Fibroblast of peridontal ligament (primary cell): Measurements from ENCODE around the gene CENPT.

Source experiments
- DNase-seq: peaks from one replicate; pipeline ENCODE4 v3.0.0-alpha.2; 2010; ENCODE audit errors: extremely low read depth

The CENPT gene, protein sequence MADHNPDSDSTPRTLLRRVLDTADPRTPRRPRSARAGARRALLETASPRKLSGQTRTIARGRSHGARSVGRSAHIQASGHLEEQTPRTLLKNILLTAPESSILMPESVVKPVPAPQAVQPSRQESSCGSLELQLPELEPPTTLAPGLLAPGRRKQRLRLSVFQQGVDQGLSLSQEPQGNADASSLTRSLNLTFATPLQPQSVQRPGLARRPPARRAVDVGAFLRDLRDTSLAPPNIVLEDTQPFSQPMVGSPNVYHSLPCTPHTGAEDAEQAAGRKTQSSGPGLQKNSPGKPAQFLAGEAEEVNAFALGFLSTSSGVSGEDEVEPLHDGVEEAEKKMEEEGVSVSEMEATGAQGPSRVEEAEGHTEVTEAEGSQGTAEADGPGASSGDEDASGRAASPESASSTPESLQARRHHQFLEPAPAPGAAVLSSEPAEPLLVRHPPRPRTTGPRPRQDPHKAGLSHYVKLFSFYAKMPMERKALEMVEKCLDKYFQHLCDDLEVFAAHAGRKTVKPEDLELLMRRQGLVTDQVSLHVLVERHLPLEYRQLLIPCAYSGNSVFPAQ

DNA sequence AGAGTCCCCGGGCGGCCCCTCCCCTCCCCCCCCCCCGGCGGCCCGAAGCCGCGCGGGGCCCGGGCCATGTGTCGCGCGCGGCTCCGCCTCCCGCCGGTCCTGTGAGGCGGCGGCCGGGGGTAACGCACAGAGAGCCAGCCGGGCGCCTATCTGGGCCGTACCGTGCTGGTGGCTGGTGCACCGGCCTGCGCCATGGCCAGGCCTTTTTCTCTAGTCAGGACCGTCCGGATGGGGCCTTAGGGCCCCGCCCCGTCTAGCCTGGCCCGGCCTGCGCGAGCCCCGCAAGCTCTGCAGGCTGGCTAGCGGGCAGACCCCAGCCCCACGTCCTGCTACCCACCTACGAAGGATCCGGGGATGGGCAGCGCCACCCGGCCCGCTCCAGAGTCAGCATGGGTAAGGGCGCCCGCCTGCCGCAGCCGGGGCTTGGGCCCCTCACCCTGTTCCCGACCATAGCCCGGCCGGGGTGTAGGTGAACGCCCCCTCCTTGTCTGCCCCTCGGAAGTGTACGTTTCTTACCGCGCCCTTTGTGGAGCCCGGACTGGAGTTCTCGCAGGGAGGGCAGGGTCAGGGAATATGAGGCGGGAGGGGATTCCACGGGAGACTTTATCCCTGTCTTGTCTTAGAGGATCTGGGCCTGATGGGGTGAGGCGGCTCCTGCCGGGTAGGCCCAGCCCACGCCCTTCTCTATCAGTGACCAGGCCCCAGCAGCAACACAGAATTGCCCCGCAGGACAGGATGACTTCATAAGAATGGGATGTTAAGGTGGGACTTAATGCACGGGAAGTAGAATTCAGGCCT, at the start of gene CENPT:
Gene CENPT, minus strand, starts transcription at position 630 of the 798 bp plus-strand sequence. CDS start 13,834 bp downstream, outside the sequence.
- peak; percentile 28 for DNase-seq

DNA sequence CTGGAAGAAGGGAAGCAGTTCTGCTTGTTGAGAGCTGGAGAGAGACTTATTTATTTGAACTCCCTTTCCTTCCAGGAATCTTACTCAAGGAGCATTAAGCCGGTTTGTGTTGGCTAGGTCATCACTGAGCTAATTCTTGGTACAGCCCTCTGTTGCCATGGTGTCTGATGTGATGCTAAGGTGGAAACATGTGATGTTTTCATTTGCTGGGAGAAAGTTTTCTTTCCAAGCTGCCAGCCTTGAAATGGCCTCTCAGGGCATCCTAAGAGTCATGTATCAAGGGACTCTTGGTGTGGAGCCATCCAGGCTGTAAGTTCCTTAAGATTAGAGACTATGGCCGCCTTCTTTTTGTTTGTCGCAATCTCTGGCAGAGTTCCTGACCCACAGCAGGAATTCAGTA, 49.7 kb upstream of the CENPT start:
- DNase-seq: peak; percentile 69

GRCh38 chr16:67893743-67894399, 46.4 kb upstream of the CENPT start:
- DNase-seq: peak; percentile 19

DNA sequence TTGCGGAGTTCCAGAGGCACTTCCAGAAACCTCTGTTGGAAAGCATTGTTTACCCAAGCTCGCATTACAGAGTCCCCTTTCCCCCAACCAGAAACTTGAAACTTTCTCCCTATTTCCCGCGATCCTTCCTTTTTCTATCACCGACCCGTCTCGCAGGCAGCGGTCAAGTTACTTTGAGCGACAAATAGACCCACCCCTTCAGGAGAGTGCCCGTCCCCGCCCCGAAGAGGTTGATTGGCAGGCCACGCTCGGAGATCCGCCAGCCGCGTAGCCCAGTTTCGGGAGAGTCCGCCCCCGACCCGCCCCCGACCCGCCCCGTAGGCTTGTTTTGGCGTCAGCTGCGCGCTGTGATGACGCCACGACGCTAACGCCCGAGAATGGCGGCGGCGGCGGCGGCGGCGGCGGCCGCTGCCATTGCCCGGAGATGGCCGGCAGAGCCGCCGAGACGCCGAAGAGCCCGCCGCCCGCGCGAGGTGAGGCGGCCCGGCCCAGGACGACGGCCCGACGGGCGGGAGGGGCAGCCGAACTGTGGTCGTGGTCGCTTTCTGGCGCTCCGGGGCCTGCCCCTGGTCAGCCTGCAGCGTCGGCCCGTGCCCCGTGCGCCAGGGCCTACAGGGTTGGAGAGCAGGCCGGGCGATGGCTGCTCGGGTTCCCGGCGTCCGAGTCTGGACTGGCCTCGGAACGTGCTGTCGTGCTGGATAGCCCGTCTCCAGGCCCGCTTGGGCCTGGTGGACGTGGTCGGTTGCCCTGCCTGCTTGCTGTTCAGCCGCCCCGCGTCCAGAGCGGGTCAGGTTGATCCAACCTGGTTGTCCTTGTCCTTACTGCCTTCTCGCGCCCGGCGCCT, 45.6 kb upstream of the CENPT start, which contains the start of gene PSKH1:
Gene PSKH1, plus strand, starts transcription at position 356 of the 844 bp plus-strand sequence. CDS start 15,496 bp downstream, outside the sequence.
- peak; percentile 89 for DNase-seq

DNA sequence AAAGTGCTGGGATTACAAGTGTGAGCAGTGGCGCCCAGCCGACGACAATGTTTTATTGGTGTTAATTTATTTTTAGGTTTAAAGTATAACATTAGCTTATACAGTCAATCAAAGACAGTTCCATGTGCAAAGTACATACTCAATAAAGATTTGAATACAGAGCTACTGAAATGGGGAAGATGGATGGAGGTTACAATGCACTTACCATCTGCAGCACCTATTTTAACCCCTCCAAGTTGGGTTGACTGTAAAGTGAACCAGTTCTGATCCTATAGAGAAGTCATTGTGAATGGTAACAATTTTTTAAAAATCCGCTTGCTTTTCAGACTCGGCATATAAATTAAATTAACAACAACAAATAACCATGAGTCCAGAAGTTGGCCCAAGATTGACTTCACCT, 44.9 kb upstream of the CENPT start:
- no peak for DNase-seq

GRCh38 chr16:67888331-67888730, 40.8 kb upstream of the CENPT start:
- no peak for DNase-seq

- DNase-seq: no peak
Observed at GRCh38 chr16:67886387-67886786, 38.9 kb upstream of the CENPT start.

- DNase-seq: no peak
Observed at GRCh38 chr16:67885976-67886375, 38.5 kb upstream of the CENPT start.

- no peak for DNase-seq
Observed at GRCh38 chr16:67885545-67885944, 38.1 kb upstream of the CENPT start.

- peak; percentile 83 for DNase-seq
Observed at GRCh38 chr16:67884684-67885083, 37.2 kb upstream of the CENPT start, which contains the start of gene NRN1L. Gene NRN1L, plus strand, starts transcription at chr16:67884885. Its CDS starts 19 bp downstream, at chr16:67884904.

- DNase-seq: peak; percentile 21
Observed at GRCh38 chr16:67883872-67884261, 36.4 kb upstream of the CENPT start.

DNA sequence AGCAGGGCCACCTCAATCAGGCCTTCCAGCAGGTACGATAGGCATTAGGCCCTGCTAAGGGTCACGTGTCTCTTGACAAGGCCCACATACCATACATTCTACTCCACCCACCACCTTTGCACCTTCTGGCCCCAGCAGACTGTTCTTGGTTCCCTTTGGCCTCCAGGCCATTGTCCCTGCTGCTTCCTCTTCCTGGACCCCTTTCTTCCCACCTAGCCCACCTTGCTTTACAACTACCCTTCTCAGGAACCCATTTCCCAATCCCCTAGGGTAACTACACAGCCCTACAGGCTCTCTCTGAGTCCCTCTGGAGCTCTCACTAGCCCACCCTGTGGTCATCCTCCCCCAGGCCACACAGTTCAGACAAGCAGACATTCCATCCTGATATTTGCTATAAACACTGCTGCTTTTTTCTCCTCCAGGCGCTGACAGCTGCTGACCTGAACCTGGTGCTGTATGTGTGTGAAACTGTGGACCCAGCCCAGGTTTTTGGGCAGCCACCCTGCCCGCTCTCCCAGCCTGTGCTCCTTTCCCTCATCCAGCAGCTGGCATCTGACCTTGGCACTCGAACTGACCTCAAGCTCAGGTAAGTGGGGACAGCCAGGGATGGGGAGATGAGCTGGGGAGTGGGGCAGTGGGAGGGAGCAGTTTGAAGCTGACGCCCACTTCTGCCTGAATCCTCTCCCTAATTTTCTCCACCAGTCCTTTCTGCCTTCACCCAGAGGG, 35.8 kb upstream of the CENPT start:
- no peak for DNase-seq

GRCh38 chr16:67882374-67883145, 35.1 kb upstream of the CENPT start:
- no peak for DNase-seq

GRCh38 chr16:67881621-67882161, 34.2 kb upstream of the CENPT start:
- DNase-seq: no peak

DNA sequence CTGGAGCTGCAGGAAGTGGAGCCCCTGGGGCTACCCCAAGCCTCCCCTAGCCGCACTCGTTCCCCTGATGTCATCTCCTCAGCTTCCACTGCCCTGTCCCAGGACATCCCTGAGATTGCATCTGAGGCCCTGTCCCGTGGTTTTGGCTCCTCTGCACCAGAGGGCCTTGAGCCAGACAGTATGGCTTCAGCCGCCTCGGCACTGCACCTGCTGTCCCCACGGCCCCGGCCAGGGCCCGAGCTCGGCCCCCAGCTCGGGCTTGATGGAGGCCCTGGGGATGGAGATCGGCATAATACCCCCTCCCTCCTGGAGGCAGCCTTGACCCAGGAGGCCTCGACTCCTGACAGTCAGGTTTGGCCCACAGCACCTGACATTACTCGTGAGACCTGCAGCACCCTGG, 33.1 kb upstream of the CENPT start:
- DNase-seq: no peak

- no peak for DNase-seq
Observed at GRCh38 chr16:67879936-67880335, 32.4 kb upstream of the CENPT start.

DNA sequence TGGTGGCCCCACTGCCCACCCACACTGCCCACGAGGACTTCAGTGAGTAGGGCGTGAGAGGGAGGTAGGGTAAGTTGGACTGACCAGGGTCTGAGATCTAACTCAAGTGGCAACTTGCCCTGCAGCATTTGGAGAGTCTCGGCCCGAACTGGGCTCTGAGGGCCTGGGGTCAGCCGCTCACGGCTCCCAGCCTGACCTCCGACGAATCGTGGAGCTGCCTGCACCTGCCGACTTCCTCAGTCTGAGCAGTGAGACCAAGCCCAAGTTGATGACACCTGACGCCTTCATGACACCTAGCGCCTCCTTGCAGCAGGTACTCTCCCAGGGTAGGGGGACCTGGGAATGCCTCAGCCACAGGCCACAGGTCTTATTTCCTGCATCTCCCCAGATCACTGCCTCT, 32.0 kb upstream of the CENPT start:
- DNase-seq: no peak

DNA sequence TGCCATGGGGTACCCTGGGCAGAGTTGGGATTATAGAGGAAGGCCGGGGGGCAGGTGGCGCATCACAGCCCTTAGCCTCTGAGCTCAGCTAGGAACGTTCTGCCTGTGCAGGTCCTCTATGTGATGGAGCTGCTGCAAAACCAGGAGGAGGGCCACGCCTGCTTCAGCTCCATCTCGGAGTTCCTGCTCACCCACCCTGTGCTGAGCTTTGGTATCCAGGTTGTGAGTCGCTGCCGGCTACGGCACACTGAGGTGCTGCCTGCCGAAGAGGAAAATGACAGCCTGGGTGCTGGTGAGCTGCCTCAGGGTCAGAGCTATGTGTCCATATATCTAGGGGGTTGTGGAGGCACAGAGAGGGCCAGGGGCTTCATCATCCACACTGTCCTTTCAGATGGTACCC, 31.4 kb upstream of the CENPT start:
- DNase-seq: no peak

GRCh38 chr16:67878232-67878631, 30.7 kb upstream of the CENPT start:
- DNase-seq: no peak
